NB4 (cell line): Measurements from ENCODE around the gene CFLAR.

Source experiments
- CTCF ChIP-seq: IDR thresholded peaks from one replicate; pipeline ENCODE4 v1.5.1; 2012; ENCODE audit warnings: low read depth, low read length
- MAX ChIP-seq: IDR thresholded peaks from 2 replicates; pipeline ENCODE4 v1.6.1; 2011; ENCODE audit warnings: low read depth, low read length
- POLR2A ChIP-seq: IDR thresholded peaks from 2 replicates; pipeline ENCODE4 v1.6.1; 2011; ENCODE audit warnings: mild to moderate bottlenecking; ENCODE audit not compliant: insufficient read length; ENCODE audit errors: extremely low read depth

GRCh38 chr2:201073071-201073470, 42.9 kb upstream of the CFLAR start:
- TF ChIP-seq CTCF (no peak), MAX (no peak), POLR2A (no peak)
